GM18519 (cell line): ENCODE data around the gene CMTM4.
A peak's percentile ranks its signal among the peaks of the same experiment; 100 is the strongest.
"Not testable (repeated sequence)": the region's sequence is repeated elsewhere in the genome, so short reads cannot be mapped to it uniquely, and the experiment has no call there.

Experiments used
- ATAC-seq: cut with Tn5 transposase; IDR thresholded peaks from one replicate; pipeline ENCODE4 v1.9.1; 2021; ENCODE audit warnings: mild to moderate bottlenecking, moderate library complexity; ENCODE audit not compliant: unreplicated experiment, low FRiP score

CMTM4 gene

DNA sequence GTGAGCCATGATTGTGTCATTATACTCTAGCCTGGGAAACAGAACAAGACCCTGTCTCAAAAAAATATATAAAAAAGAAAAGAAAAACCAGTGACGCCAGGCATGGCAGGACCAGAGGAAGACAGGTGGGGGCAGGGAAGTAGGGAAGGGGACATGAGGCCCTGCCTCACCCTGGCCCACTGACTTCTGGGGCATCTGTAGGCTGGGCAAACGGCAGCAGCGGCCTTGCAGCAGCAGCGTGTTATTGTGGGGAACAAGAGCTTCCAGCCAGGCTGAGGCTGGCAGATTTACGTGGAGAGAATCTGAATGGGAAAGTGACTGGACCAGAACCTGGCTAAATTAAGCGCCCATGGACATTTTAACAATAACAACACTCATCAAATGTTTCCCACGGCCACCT lies 19.4 kb downstream of the CMTM4 start:
- no peak for ATAC-seq

DNA sequence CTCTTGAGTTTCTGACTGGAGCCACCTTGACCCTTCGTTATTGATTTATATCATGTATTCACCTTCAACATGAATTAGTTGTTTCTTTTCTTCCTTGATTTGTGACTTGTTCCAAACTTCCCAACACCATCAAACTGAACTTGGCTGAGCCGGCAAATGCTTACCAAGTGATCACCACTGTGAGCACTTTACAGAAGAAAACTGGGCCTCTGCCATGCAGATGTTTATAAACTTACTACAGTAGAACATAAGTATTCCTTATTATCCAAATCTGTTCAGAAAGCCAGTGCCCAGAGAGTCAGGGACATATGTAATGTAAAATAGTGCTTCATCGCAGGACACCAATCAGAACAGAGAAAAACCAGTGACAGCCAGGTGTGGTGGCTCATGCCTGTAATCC lies 19.9 kb downstream of the CMTM4 start:
- no peak for ATAC-seq

DNA sequence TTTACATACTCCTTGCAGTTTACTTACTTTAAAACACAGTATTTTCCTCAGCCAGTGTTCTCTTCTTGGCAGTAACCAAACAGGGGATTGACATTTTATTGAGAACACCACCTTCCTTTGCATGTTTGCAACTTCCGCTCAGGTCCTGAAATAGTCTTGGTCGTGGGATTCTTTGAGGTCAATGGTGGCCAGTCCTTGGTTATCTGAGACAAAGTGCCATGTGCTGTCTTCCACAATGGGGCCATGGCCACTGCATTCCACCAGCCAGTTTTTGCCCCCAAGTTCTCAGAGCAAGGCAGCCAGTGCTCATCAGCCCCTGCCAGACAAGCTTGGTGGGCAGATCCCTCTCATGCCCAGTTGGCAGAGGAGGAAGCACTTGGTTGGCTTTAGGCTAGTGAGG lies 22.9 kb downstream of the CMTM4 start:
- no peak for ATAC-seq

DNA sequence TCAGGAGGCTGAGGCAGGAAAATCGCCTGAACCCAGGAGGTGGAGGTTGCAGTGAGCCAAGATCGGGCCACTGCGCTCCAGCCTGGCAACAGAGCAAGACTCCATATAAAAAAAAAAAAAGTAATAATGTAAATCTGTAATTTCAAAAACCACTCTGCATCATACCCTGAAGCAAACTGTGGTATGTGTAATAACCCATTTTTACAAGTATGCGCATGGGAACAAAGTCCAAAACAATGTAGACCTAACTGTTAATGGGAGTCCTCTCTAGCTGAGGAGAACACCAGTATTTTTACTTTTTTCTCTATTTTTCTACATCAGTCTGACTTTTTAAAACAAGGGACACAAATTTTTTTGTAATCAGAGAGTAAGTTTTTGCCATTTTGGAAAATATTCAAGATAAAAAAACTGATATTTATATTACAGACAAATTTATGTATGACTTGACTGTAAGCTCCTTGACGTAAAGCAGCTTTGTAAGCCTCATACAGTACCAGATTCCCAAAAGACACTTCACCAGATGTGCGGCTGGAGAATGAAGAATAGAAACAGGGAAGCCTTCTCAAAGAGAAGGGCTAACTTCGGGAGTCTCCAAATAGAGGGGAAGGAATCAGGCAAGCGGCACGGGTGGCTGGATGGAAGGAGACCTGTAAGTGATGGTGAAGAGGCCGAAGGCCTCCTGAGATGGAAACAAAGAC lies 25.7 kb downstream of the CMTM4 start:
- no peak for ATAC-seq

DNA sequence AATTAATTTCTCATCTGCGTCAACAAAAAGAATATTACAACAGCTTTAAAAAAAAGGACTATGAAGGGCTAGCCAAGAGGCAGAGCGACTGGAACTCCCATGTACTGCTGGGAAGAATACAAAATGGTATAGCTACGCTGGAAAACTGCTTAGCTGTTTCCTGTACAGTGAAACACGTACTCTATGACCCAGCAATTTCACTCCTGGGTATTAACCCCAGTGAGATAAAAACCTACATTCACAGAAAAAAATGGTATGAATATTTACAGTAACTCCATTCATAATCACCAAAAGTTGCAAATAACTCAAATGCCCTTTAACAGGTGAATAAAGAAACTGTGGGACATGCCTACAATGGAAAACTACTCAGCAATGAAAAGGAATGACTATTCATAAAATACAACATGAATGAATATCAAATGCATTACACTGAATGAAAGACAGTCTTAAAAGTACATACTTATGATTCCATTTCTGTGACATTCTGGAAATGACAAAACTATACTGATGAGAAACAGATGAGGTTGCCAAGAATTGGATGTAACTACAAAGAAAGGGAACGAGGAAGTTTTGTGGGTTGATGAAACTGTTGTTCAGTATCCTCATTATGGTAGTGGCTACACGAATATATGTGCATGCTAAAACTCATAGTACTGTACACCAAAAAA lies 27.6 kb downstream of the CMTM4 start:
- no peak for ATAC-seq

DNA sequence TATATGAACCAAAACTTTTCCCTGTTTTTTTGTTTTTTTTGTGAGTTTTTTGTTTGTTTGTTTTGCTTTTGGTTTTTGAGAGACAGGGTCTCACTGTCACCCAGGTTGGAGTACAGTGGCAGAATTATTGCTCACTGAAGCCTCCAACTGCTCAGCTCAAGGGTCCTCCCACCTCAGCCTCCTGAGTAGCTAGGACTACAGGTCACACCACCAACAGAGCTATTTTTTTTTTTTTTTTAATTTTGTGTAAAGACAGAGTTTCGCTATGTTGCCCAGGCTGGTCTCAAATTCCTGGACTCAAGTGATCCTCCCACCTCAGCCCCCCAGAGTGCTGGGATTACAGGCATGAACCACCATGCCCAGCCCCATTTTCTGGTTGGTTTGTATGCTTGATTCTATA lies 28.6 kb downstream of the CMTM4 start:
- no peak for ATAC-seq

DNA sequence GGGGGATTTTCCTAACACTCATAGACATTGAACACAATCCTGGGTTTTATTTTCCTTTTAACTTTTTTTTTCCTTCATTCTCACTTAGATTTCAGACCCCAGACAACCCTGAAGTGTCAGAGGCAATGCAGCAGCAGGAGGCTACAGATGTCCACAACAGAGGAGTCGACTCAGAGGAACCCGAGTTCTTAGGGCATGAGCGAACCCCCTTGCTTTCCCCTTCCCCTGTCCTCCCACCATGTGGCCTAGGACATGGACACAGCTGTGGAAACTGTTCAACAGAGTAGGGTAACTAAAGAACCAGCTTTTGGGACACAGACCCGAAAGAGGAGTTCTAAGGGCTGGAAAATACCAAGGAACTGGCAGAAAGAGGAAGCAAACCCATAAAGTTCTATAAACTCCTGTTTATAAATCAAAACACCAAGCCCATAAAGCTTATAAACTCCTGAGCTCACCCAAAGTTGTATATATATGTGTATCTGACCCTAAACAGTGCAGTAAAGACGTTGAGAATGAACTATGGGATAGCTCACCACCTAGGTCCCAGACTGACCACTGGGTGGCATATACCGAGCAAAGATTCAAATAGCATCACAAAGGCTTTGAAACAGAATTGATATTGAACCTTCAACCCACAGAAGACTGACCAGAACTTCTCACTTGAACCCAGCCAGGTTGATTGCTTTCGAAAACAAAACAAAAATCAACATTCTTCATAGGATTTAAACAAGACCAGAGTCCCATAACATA lies 33.9 kb downstream of the CMTM4 start:
- ATAC-seq: no peak

DNA sequence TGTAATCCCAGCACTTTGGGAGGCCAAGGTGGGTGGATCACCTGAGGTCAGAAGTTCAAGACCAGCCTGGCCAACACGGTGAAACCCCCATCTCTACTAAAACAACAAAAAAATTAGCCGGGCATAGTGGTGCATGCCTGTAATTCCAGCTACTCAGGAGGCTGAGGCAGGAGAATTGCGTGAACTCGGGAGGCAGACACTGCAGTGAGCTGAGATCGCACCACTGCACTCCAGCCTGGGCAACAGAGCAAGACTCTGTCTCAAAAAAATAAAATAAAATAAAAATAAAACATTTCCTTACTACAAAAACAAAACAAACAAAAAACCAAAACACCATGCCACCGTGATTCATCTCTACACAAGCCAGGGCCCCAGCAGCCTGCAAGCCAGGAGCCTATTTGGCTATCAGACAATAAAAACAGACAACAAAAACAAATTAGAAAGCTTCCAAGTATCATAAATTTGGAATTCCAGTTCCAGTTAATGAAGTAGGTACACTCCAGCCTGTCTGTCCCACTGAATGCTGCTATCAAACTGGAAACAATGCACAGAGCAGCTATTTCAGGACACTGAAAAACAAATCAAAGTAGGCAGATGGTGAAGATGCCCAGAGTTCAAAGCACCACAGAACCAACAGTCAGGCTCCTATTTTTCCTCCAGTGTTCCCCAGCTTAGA lies 34.7 kb downstream of the CMTM4 start:
- not testable (repeated sequence) for ATAC-seq

DNA sequence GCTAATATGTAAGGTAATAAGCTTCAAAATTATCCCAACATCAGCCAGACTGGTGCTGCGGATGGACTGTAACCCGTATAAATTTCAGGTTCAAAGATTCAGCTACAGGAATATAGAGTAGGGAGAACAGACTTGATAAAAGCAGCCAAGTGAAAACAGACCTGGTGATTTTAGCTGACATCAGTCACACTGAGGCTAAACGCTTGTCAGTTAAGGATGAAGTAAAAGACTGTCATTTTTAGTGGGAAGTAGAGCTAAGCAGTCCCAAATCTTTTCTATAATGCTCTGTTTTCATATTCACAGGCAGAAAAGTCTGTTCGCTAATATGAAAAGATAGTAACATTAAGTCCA lies 35.4 kb downstream of the CMTM4 start:
- no peak for ATAC-seq

DNA sequence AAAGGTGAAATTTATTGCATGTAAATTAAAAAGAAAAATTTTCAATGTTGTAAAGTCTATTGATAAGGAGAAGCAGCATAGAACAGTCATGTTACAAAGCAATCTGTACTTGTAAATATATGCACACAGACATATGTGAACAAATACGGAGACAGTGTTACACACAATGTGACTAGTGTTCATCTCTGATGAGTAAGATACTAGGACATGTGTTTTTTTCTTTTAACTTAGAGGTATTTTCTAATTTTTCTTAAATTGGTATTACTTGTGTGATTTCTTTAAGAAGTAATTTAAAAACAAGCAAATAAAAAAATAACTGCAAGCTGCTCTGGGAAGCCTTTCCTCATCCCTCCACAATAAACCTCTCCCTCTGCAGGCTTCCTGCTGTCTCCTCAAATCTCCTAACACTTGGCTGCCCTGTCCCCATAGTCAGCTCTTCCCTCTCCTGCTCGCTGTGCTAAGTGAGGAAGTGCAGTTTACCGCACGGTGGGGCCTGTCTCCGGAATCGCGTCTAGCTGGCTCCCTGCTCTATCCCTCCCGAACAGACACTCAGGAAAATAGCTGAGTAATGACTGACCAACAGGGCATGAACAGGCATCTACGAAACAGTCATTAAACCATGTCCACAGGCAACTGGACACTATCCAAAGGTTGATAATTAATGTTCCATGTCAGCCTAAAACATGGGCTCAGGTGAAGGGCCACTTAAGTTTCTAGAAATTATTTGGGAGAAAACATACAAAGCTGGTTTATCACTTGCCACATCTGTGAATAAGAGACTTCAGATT lies 35.9 kb downstream of the CMTM4 start:
- ATAC-seq: no peak

DNA sequence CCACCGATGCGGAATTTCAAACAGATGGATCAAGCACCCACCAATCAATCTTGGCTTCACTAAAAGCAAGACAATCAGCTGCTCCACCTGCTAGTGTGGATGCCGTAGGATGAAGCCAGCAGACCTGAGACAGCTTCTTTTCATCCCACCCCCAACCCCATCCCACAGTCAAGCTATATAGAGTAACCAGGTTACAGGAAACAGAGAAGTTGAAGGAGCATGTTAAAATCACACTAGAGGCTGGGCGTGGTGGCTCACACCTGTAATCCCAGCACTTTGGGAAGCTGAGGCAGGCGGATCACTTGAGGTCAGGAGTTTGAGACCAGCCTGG lies 37.7 kb downstream of the CMTM4 start:
- no peak for ATAC-seq

DNA sequence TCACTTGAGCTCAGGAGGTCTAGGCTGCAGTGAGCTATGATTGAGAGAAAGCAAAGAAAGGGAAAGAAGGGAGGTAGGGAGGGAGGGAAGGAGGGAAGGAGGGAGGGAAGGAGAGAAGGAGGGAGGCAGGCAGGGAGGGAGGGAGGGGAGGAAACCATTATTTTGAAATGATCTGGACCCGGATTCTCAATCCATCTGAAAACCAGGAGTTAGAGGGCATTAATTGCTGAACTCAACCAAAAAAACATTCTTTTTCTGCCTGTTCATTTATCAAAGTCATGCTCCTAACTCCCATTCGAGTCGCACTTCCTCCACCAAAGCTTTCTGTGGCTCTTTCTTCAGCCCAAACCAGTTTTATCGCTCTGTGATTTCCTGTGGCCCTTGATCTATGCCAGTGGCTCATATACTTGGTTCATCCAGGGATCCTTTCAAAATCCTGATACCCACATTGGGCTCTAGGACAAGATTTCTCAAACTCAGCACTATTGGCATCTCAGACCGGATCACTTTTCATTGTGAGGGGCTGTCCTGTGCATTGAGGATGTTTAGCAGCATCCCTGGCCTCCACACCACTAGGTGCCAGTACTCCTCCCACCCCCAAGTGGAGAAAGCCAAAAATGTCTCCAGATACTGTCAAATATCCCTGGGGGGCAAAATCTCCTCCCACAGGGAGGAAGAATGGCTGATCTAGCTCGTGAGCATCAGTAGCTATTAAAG lies 38.2 kb downstream of the CMTM4 start:
- no peak for ATAC-seq

DNA sequence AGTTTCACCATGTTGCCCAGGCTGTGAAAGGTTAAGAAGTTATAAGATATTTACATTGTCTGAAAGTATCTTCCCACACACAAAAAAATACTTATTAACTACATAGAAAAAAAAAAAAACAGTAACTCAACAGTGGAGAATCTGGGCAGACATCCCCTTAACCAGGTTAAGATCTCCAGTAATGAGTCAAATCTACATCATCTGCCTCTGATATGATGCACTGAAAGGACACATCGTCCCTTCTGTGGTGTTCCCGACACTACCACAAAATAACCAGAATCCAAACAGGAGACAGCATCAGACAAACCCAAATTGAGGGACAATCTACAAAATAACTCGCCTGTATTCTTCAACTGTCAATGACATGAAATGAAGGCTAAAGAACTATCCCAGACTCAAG lies 40.0 kb downstream of the CMTM4 start:
- no peak for ATAC-seq

DNA sequence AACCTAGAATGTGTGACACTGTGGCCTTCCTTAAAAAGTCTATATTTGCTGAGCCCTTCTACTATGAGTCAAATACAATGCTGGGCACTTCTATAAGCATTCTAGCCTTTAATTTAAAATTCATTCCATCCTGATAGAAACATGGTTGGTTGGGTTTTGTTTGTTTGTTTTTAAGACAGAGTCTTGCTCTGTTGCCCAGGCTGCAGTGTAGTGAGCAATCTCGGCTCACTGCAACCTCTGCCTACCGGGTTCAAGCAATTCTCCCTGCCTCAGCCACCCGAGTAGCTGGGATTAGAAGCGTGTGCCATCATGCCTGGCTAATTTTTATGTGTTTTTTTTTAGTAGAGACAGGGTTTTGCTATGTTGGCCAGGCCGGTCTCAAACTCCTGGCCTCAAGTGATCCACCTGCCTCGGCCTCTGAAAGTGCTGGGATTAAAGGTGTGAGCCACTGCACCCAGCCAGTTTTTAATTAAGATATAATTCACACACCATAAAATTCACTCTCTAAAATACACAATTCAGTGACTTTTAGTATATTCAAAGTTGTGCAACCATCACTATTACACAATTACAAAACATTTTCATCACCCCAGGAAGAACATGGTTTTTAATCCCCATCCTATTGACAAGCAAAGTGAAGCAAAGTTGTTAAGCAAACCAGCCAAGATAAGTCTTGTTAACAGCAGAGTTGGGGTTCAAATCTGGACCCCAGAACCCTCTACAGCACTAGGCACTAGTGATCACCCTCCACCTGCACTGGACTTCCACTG lies 42.8 kb downstream of the CMTM4 start:
- ATAC-seq: no peak

DNA sequence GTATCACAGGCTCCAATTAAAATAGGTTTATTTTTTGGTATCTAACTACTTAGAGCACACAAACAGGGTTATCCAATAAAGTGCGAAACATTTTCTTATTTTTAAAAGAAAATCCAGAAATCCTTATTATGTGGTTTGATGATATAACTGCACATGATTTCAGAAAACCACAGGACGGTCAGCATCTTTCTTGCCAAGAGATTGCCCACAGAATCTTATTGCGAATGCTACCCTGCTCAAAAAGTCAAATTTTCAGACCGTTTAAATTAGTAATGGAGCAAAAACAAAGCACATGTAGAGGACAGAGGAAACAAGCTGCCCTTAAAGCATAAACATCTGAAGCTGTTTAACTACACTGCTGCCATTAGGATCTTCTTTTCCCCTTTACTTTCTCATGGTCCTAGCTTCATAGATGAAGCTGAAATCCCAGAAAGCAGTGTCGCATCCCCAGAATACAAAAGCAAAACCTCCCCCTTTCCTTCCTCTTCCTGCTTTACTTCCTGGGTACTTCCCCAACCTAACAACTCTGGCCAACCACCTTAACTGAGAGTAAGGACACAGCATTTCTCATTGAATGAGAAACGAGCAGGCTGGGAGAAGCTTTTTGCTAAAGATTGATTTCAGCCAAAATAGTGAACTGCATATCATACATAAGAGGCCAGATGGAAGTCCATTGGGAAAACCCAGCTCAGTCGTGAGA lies 43.7 kb downstream of the CMTM4 start:
- ATAC-seq: no peak

DNA sequence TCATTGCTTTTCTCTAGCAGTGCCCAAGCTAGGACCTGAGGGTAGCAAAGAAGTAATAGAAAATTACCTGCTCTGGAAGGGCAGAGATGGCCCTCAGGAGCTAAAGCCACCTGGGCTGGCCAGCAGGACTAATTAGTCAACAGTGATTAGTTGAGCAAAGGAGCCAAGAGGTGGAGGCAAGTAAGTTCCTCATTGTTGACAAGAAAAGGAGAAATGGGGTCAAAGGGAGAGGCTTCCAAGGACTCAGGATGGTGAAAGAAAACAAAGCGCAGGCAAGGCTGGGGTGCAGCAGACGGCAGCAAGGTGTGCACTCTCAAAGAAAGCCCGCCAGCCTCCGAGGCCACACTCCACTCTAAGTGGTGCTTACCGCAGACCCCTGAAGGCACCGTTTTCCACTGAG lies 44.6 kb downstream of the CMTM4 start:
- ATAC-seq: no peak

DNA sequence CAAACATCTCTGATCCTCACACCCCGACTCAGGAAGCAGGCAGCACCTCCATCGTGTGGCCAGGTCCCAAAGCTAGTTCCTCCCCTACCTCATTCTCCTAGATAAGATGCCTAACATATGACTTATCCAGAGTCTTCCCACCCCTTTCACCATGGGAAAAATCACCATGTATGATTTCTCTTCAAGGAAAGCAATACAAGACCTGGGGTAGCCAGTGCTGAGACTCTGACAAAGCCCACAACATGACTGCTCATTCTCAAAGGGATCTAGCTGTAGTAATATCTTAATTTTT lies 45.1 kb downstream of the CMTM4 start:
- no peak for ATAC-seq

DNA sequence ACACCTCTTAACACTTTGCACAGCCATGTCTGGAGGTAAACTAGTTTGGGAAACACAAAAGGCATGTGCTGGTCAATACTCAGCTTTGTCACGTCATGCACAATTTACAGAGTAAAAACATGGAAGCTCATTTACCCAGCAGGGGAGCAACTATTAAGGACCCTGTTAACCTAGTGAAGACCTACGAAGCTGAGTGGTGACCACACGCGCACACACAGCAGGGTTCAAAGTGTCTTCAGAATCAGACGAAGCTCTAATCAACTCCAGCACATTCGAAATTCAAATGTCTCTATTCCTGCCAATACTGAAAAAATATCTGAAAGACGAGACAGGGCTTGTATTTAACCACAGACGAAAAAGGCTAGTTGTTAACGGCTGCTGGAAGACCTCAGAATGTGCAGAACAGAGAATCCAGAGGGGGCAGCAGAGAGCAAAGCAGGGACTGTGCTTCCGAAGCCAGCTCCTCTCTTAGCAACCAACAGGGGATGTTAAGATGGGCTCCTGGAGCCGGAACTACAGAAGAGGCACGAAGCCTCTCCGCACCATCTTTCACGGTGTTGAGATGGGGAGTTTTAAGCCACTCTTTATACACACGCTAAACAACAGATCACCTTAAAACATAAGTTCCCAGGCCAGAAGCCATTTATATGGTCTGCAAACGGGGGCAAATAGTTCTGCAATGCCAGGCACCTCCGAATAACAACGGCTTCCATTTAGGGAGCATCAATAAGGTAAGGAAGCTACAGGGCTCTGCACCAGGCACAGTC lies 45.7 kb downstream of the CMTM4 start:
- ATAC-seq: peak; percentile 87
